ENCODE data around the gene ANKRD55. TPM values are rescaled to one million over a fixed set of nuclear protein-coding genes. Genes with fewer than 3 reads are reported as not detected.

Gene ANKRD55
- total and polyA plus RNA-seq, 2 of the 8 experiments (the other 6 are each of a cell fraction or from before 2014, with no cell fraction given), result not detected

GRCh38 chr5:56145511-56145910, 87.6 kb downstream of the ANKRD55 start:
- no peak overlapping the region for H4K91ac ChIP-seq (replicated peaks; ENCODE audit: insufficient read length, low read length)
- H3K14ac ChIP-seq (ENCODE audit: insufficient read length), result no peak overlapping the region
- no peaks in the 10 kb centered on the region; a peak in 1 of 7 replicates for H3K27me3 ChIP-seq (replicated peaks in 1 of 4; ENCODE audit: control insufficient read depth in 3 of 4, extremely low read depth in 1 of 4, insufficient read depth in 3 of 4, low read length in 3 of 4)
- no peaks in the 10 kb centered on the region for H3K23me2 ChIP-seq (ENCODE audit: low read depth, low read length)
- no peak overlapping the region for H2BK20ac ChIP-seq (ENCODE audit: low read length)
- WGBS, 2 experiments (ENCODE audit: extremely low coverage in 1 of 2, insufficient coverage in 1 of 2, insufficient read length in 1 of 2, insufficient replicate concordance in 2 of 2, low coverage in 1 of 2, low lambda C conversion rate in 2 of 2, missing lambda C conversion rate in 1 of 2), result 100% methylated on average over 1 of the region's 1 CpG; no CpG with 5 or more reads in 1 of the 2 experiments
- no peak for DNase-seq (ENCODE audit: low read depth in 1 of 2, low spot score in 2 of 2)
- H2BK120ac ChIP-seq (replicated peaks; ENCODE audit: low read depth, low read length), result no peak overlapping the region
- H3K36me3 ChIP-seq (ENCODE audit: control insufficient read depth in 2 of 4, insufficient read depth in 4 of 4, low read length in 3 of 4), result no peaks in the 10 kb centered on the region; a peak in 1 of 8 replicates
- H4K20me1 ChIP-seq (replicated peaks in 1 of 2; ENCODE audit: control insufficient read depth in 1 of 2, insufficient read depth in 2 of 2, low read length in 2 of 2), result no peaks in the 10 kb centered on the region
- no peak overlapping the region for H3K56ac ChIP-seq (replicated peaks; ENCODE audit: insufficient read length, low read depth, low read length)
- H3K18ac ChIP-seq (ENCODE audit: extremely low read depth, low read length), result no peak overlapping the region
- no peak for FAIRE-seq
- H2BK5ac ChIP-seq (ENCODE audit: low read depth, low read length), result no peak overlapping the region
- no peak overlapping the region for H3K23ac ChIP-seq (ENCODE audit: insufficient read length)
- H3K27ac ChIP-seq (ENCODE audit: low read depth, low read length), result no peak overlapping the region
- H3K4ac ChIP-seq (replicated peaks; ENCODE audit: insufficient read length, low read depth, low read length), result no peak overlapping the region
- H3K79me2 ChIP-seq (ENCODE audit: control insufficient read depth in 1 of 2, insufficient read depth in 2 of 2, low read length in 2 of 2), result no peaks in the 10 kb centered on the region
- H4K8ac ChIP-seq (ENCODE audit: extremely low read depth, insufficient read depth, low read length), result no peak overlapping the region
- H4K5ac ChIP-seq (ENCODE audit: insufficient read length, low read depth, low read length), result no peak overlapping the region
- H3K9ac ChIP-seq (replicated peaks in 1 of 4; ENCODE audit: extremely low read depth in 1 of 4, low read depth in 3 of 4, low read length in 3 of 4), result no peak overlapping the region
- no peak overlapping the region for H2AK5ac ChIP-seq (ENCODE audit: low read depth, low read length)
- no peaks in the 10 kb centered on the region for H3K9me3 ChIP-seq (ENCODE audit: insufficient read depth in 2 of 2, low read depth in 1 of 2, low read length in 1 of 2)
- H3K4me3 ChIP-seq (ENCODE audit: extremely low read depth in 1 of 4, insufficient read depth in 2 of 4, low read depth in 3 of 4, low read length in 4 of 4), result no peak overlapping the region
- no peak overlapping the region for H2AFZ ChIP-seq (ENCODE audit: low read length)
- no peaks in the 10 kb centered on the region for H3K79me1 ChIP-seq (ENCODE audit: low read depth, low read length)
- ChIA-PET CTCF (ENCODE audit: partially characterized antibody) (no interaction called here), POLR2A (ENCODE audit: partially characterized antibody) (no interaction called here)
- no peak overlapping the region for H2BK15ac ChIP-seq (ENCODE audit: low read length)
- H3K4me2 ChIP-seq (ENCODE audit: insufficient read depth in 1 of 2, low read depth in 2 of 2, low read length in 2 of 2), result no peak overlapping the region
- H3K4me1 ChIP-seq (replicated peaks in 1 of 4; ENCODE audit: control insufficient read depth in 3 of 4, insufficient read depth in 4 of 4, low read length in 3 of 4), result no peaks in the 10 kb centered on the region
- no peak overlapping the region for H2BK12ac ChIP-seq (ENCODE audit: low read depth, low read length)
- TF ChIP-seq BACH1 (IDR thresholded peaks at IDR 0.05; ENCODE audit: low read length) (no peak), EGR1 (IDR thresholded peaks at IDR 0.05; ENCODE audit: borderline replicate concordance, low read depth, low read length) (no peak)
